HG03457 (cell line): Measurements from ENCODE around the gene TBCC.
"Not testable (repeated sequence)": the region's sequence is repeated elsewhere in the genome, so short reads cannot be mapped to it uniquely, and the experiment has no call there.

Experiments
- ATAC-seq: cut with Tn5 transposase; IDR thresholded peaks from one replicate; pipeline ENCODE4 v1.9.1; 2021; ENCODE audit warnings: moderate number of reproducible peaks; ENCODE audit not compliant: unreplicated experiment

TBCC gene

GRCh38 chr6:42733867-42734481 is 11.9 kb downstream of the TBCC start:
- not testable (repeated sequence) for ATAC-seq

GRCh38 chr6:42729731-42730130 is 16.2 kb downstream of the TBCC start:
- no peak for ATAC-seq

GRCh38 chr6:42727627-42728026 is 18.3 kb downstream of the TBCC start:
- ATAC-seq, result no peak

- no peak for ATAC-seq
Observed at GRCh38 chr6:42727087-42727611, 18.8 kb downstream of the TBCC start.

- ATAC-seq, result peak; percentile 67
Observed at GRCh38 chr6:42726485-42727086, 19.3 kb downstream of the TBCC start.

- no peak for ATAC-seq
Observed at GRCh38 chr6:42726026-42726425, 19.9 kb downstream of the TBCC start.

GRCh38 chr6:42724825-42725224 is 21.1 kb downstream of the TBCC start:
- ATAC-seq, result no peak

GRCh38 chr6:42722497-42722896 is 23.4 kb downstream of the TBCC start, which contains the start of gene PRPH2:
Gene PRPH2 (minus strand): TSS chr6:42722597. CDS start chr6:42722334, 263 bp downstream.
- ATAC-seq, result no peak

- ATAC-seq, result no peak
Observed at GRCh38 chr6:42720739-42721138, 25.2 kb downstream of the TBCC start.

GRCh38 chr6:42715871-42716270 is 30.0 kb downstream of the TBCC start:
- no peak for ATAC-seq

GRCh38 chr6:42714098-42714761 is 31.7 kb downstream of the TBCC start:
- no peak for ATAC-seq

GRCh38 chr6:42711930-42712329 is 34.0 kb downstream of the TBCC start:
- ATAC-seq, result no peak

- no peak for ATAC-seq
Observed at GRCh38 chr6:42710316-42710715, 35.6 kb downstream of the TBCC start.

GRCh38 chr6:42709871-42710270 is 36.0 kb downstream of the TBCC start:
- ATAC-seq, result no peak

- no peak for ATAC-seq
Observed at GRCh38 chr6:42708096-42708495, 37.8 kb downstream of the TBCC start.

GRCh38 chr6:42707595-42707994 is 38.3 kb downstream of the TBCC start:
- no peak for ATAC-seq

GRCh38 chr6:42704937-42705374 is 40.9 kb downstream of the TBCC start:
- ATAC-seq, result no peak

- no peak for ATAC-seq
Observed at GRCh38 chr6:42704251-42704936, 41.5 kb downstream of the TBCC start.

- ATAC-seq, result not testable (repeated sequence)
Observed at GRCh38 chr6:42702786-42703185, 43.1 kb downstream of the TBCC start.

GRCh38 chr6:42702200-42702599 is 43.7 kb downstream of the TBCC start:
- ATAC-seq, result no peak

GRCh38 chr6:42698217-42698616 is 47.7 kb downstream of the TBCC start:
- no peak for ATAC-seq
